Measurements from ENCODE around the gene SLX9.
A peak's percentile ranks its signal among the peaks of the same experiment; 100 is the strongest.

The SLX9 gene

GRCh38 chr21:44994047-44994694 is 54.3 kb downstream of the SLX9 start:
- DNase-seq, result peak; percentile 23

- DNase-seq, result peak; percentile 60
Measured at GRCh38 chr21:44994695-44995342, 55.0 kb downstream of the SLX9 start.

- no peak for DNase-seq
Measured at GRCh38 chr21:44995343-44995941, 55.6 kb downstream of the SLX9 start.

GRCh38 chr21:44996096-44996495 is 56.3 kb downstream of the SLX9 start:
- no peak for DNase-seq

- DNase-seq, result no peak
Measured at GRCh38 chr21:44996501-44996921, 56.7 kb downstream of the SLX9 start.

- DNase-seq, result no peak
Measured at GRCh38 chr21:44996983-44997936, 57.4 kb downstream of the SLX9 start.

- no peak for DNase-seq
Measured at GRCh38 chr21:44998086-44998620, 58.3 kb downstream of the SLX9 start.

GRCh38 chr21:44998621-44999427 is 59.0 kb downstream of the SLX9 start:
- no peak for DNase-seq

GRCh38 chr21:44999428-44999971 is 59.7 kb downstream of the SLX9 start:
- no peak for DNase-seq

- no peak for DNase-seq
Measured at GRCh38 chr21:44999972-45000636, 60.3 kb downstream of the SLX9 start.

GRCh38 chr21:45000637-45001133 is 60.9 kb downstream of the SLX9 start:
- DNase-seq, result no peak

- DNase-seq, result no peak
Measured at GRCh38 chr21:45001134-45002095, 61.6 kb downstream of the SLX9 start.

GRCh38 chr21:45002381-45003204 is 62.8 kb downstream of the SLX9 start:
- DNase-seq, result no peak

GRCh38 chr21:45003331-45004058 is 63.7 kb downstream of the SLX9 start:
- DNase-seq, result no peak

- DNase-seq, result no peak
Measured at GRCh38 chr21:45004059-45004422, 64.2 kb downstream of the SLX9 start.

- DNase-seq, result no peak
Measured at GRCh38 chr21:45004481-45005247, 64.8 kb downstream of the SLX9 start.

GRCh38 chr21:45006536-45007095 is 66.8 kb downstream of the SLX9 start:
- no peak for DNase-seq

Data from NCI-H1694 (cell line).